Stimulated activated CD4-positive, alpha-beta T cell treated with anti-CD3 and anti-CD28 coated beads, TNF-alpha, amount 100 ng/mL, for 1 hour (primary cell): ENCODE data around the gene GALNT2.

Experiments
- DNase-seq, 3 donors: peaks; one replicate each; pipeline ENCODE4 v3.0.0-alpha.2; 2020; ENCODE audit warnings: low read depth in 3 of 3, low spot score in 1 of 3

The GALNT2 gene

GRCh38 chr1:230249695-230250480 lies 182.8 kb downstream of the GALNT2 start:
- no peak for DNase-seq

DNA sequence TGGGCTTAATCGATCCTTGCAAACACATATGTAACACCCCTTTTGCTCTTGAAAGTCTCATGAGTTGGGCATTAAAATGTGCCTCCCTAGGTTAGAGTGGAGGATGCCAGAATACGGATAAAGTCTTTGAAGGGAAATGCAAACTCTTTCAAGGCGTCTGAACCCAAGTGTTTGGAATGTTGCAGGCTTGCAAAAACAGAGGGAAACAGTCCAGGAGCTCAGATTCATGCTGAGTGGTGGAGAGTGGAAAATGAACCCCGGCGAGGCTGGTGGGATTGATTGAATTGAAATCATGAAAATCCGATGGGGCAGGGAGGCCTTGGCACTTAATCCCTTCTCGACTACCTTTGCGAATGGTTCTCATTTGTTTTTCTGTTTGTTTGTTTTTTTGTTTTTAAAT lies 183.6 kb downstream of the GALNT2 start:
- DNase-seq = no peak

DNA sequence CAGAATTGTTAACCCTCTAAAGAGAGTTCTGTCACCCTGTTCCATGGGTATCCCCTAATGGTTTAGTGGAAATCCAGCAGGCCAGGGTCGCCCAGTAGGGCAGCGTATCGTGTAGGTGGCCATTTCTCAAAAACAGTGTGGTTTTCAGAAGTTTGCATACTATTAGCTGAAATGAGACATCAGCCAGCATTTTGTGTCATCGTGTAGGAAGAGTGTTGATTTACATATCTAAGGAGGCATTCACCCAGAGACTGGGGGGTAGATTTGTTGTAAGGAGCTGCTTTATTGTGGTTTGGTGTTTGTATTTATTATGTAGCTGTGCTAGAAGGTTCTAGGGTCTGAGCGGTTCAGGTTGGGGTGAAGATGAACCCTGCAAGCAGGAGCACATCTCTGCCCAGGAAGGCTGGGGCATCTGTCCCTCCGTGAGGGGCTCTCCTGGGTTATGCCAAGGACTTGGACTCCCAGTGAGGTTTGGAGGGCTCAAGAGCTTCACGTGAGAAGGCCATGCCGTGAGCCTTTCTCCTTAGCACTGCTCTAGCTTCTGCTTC lies 184.7 kb downstream of the GALNT2 start:
- no peak for DNase-seq

GRCh38 chr1:230253150-230253549 lies 186.1 kb downstream of the GALNT2 start:
- DNase-seq = no peak

DNA sequence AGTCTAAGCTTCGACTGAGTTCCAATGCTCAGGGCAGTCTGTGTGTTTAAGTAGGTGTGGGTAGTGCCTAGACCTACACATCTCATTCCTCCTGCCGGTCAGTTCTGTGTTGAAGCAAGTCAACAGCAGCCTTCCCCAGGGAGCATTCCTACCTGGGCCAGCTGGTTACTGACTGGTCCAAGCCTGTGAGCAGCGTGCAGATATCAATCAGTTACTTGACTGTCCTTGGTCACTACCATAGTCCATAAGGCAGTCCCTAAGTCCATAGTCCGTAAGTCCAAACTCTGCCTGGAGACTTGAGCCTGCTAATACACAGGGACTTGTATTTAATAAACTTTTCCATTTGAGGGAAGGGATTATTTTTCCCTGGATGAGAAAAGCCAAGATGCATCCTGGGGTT lies 187.2 kb downstream of the GALNT2 start:
- DNase-seq = no peak

GRCh38 chr1:230255116-230255515 lies 188.1 kb downstream of the GALNT2 start:
- no peak for DNase-seq

GRCh38 chr1:230255991-230256390 lies 189.0 kb downstream of the GALNT2 start:
- DNase-seq = no peak

GRCh38 chr1:230256896-230257295 lies 189.9 kb downstream of the GALNT2 start:
- DNase-seq = no peak

- no peak for DNase-seq
Measured at GRCh38 chr1:230259621-230260020, 192.6 kb downstream of the GALNT2 start.

GRCh38 chr1:230260831-230261230 lies 193.8 kb downstream of the GALNT2 start:
- no peak for DNase-seq

DNA sequence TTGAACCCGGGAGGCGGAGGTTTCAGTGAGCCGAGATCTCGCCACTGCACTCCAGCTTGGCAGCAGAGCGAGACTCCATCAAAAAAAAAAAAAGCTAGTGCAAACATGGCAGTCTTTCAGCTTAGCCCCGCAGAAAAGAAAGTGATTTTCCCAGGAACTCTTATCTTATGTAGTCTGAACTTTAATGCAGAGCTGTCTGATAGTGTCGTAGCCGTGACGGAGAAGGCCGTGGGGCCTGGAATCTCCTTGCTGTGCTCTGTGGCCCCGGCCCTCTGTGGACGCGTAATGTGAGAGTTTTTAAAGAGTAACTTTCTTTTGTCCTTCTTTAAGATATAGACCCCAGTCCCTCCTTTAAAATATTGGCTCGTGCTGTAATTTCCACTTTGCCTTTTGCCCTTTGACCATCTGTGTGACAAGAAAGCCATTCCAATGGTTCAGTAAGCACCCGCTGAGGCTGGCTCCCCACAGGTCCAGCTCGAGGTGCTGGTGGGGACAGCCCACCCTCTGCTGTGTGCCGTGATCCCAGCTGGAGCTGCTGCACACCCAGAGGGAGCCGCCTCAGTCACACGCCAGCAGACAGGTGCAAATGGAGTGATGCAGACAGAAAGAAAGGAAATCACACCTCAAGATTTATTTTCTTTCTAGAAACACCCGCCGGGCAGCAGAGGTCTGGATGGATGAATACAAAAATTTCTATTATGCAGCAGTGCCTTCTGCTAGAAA lies 195.1 kb downstream of the GALNT2 start:
- no peak for DNase-seq

- DNase-seq = no peak
Measured at GRCh38 chr1:230262867-230263567, 196.0 kb downstream of the GALNT2 start.

- DNase-seq = no peak
Measured at GRCh38 chr1:230263568-230264195, 196.6 kb downstream of the GALNT2 start.

- no peak for DNase-seq
Measured at GRCh38 chr1:230264342-230264741, 197.3 kb downstream of the GALNT2 start.

- DNase-seq = no peak
Measured at GRCh38 chr1:230265200-230266115, 198.4 kb downstream of the GALNT2 start.

DNA sequence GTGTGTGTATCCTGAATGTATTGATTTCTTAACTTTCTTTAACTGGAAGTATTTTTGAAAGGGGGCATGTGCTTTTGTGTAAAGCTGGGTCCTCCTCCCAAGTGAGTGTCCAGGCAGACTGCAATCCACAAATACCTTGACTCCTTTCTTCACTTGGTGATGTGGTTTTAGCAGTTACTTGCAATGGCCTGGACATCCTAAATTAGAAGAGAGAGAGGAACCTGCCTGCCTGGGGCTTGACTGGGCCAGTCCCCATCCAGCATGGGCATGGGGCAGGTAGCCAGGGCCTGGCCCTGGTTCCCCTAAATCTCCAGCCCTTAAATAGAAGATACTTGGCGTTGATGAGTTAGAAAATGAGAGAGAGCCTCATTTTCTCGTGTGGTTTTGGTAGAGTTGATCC lies 199.4 kb downstream of the GALNT2 start:
- DNase-seq = no peak

GRCh38 chr1:230267338-230268065 lies 200.5 kb downstream of the GALNT2 start:
- DNase-seq = no peak

DNA sequence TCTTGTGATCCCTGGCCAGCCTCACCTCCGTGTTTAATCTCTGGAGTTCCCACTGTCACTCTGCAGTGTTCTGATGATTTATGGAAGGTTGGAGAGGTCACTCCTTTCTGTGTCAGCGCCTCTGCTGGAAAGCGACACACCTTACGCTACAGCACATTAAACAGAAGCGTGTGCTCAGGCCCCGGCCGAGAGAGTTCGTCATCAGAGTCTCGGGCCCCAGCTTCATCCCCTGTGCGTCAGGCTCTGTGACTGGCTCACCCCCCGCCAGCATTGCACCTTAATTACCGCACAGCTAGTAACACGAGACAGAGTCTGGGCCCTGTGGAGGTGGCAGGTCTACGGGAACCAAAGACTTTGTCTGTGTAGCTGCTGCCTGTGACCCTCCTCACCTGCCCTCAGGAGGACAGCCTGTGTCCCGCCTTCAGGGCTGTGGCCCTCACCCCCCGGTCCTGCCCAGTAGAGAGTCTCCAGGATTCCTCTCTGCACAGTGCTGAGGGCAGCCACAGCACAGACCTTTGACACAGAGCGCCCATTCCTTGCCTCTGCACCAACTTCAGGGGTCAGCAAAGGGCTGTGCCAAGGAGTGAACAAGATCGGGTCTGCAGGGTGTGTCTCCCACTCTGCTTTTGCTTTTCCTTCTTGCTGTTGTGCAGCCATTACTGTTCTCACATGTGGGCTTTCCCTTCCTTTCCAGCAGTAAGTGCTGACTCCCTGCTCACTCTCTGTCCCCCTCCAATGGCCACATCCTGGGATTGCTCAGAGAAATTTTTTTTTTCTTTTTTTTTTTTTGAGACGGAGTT lies 201.5 kb downstream of the GALNT2 start:
- no peak for DNase-seq

DNA sequence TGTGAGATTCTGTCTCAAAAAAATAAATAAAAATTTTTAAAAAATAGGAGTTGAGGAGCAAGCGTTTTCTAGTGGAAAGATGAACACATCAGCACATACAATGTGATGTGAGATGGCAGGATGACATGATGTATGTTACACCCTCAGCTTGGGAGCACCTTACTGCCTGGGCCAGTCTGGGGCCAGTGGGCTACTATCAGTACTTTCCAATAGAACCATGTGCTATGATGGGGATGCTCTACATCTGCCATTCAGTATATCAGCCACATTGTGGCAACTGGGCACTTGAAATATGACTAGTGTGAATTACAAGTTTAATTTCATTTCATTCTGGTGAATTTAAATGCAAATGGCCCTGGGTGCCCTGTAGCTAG lies 203.1 kb downstream of the GALNT2 start:
- no peak for DNase-seq
